HG03039 (cell line): ENCODE measurements around the gene CSH1.
"Not testable (repeated sequence)": the region's sequence is repeated elsewhere in the genome, so short reads cannot be mapped to it uniquely, and the experiment has no call there.

Experiments
- ATAC-seq: cut with Tn5 transposase; IDR thresholded peaks from one replicate; pipeline ENCODE4 v1.9.1; 2021; ENCODE audit warnings: mild to moderate bottlenecking, moderate library complexity; ENCODE audit not compliant: unreplicated experiment

CSH1 gene

GRCh38 chr17:63907161-63907778 lies 10.9 kb upstream of the CSH1 start:
- ATAC-seq, result not testable (repeated sequence)

- ATAC-seq, result not testable (repeated sequence)
Observed at GRCh38 chr17:63904796-63905195, 8.4 kb upstream of the CSH1 start.

- ATAC-seq, result not testable (repeated sequence)
Observed at GRCh38 chr17:63903787-63904201, 7.4 kb upstream of the CSH1 start.

GRCh38 chr17:63901971-63902370 lies 5.6 kb upstream of the CSH1 start:
- ATAC-seq, result not testable (repeated sequence)

GRCh38 chr17:63898899-63899798 lies 2.8 kb upstream of the CSH1 start:
- not testable (repeated sequence) for ATAC-seq

GRCh38 chr17:63894821-63895220 lies 1.6 kb downstream of the CSH1 start:
- ATAC-seq, result not testable (repeated sequence)

- ATAC-seq, result not testable (repeated sequence)
Observed at GRCh38 chr17:63894021-63894420, 2.4 kb downstream of the CSH1 start.

- not testable (repeated sequence) for ATAC-seq
Observed at GRCh38 chr17:63892316-63893037, 3.9 kb downstream of the CSH1 start.

- ATAC-seq, result not testable (repeated sequence)
Observed at GRCh38 chr17:63889026-63889848, 7.1 kb downstream of the CSH1 start.

- not testable (repeated sequence) for ATAC-seq
Observed at GRCh38 chr17:63885119-63885518, 11.3 kb downstream of the CSH1 start.

GRCh38 chr17:63882626-63883126 lies 13.7 kb downstream of the CSH1 start:
- ATAC-seq, result not testable (repeated sequence)

- no peak for ATAC-seq
Observed at GRCh38 chr17:63881935-63882601, 14.3 kb downstream of the CSH1 start, which contains the start of gene GH2. TSS of gene GH2 (minus strand) at chr17:63881944. CDS start at chr17:63881801, 143 bp downstream.

- ATAC-seq, result not testable (repeated sequence)
Observed at GRCh38 chr17:63881337-63881736, 15.0 kb downstream of the CSH1 start.

- ATAC-seq, result no peak
Observed at GRCh38 chr17:63880706-63881105, 15.7 kb downstream of the CSH1 start.

- ATAC-seq, result not testable (repeated sequence)
Observed at GRCh38 chr17:63878413-63878812, 18.0 kb downstream of the CSH1 start.

GRCh38 chr17:63874693-63875092 lies 21.7 kb downstream of the CSH1 start:
- ATAC-seq, result not testable (repeated sequence)

GRCh38 chr17:63874061-63874626 lies 22.2 kb downstream of the CSH1 start:
- not testable (repeated sequence) for ATAC-seq

GRCh38 chr17:63873577-63873976 lies 22.8 kb downstream of the CSH1 start, which contains the start of gene CSH2:
TSS of gene CSH2 (minus strand) at chr17:63873677. CDS start at chr17:63873614, 63 bp downstream.
- ATAC-seq, result not testable (repeated sequence)
